ENCODE measurements around the gene OR52B6. TPM values are rescaled to one million over a fixed set of nuclear protein-coding genes. Genes with fewer than 3 reads are reported as not detected.

OR52B6 gene
- total RNA-seq, 2 donors from 2014 or later = not detected

- Histone ChIP-seq H3K36me3 (replicated peaks in 1 of 2; ENCODE audit: insufficient read depth in 1 of 2, low read depth in 2 of 2) (no peaks in the 10 kb centered on the region), H3K27me3 (no peaks in the 10 kb centered on the region), H3K4me1 (no peaks in the 10 kb centered on the region), H3K9me3 (no peaks in the 10 kb centered on the region), H3K27ac (no peak overlapping the region), H3K4me3 (no peak overlapping the region)
- TF ChIP-seq POLR2A (IDR thresholded peaks at IDR 0.05) (no peak), CTCF (IDR thresholded peaks at IDR 0.05) (no peak)
- ATAC-seq (no peak), DNase-seq (no peak)
- intact Hi-C loops (cut with DNase I) = no loop called here
- 63 to 82% methylated on average over 3 of the region's 3 CpGs for WGBS, 2 donors
Observed at GRCh38 chr11:5556596-5557188, 24.0 kb upstream of the OR52B6 start.

- H3K4me1 ChIP-seq = no peaks in the 10 kb centered on the region
- no peak overlapping the region for H3K4me3 ChIP-seq
- intact Hi-C loops (cut with DNase I) = no loop called here
- no peaks in the 10 kb centered on the region for H3K27me3 ChIP-seq
- DNase-seq (no peak), ATAC-seq (no peak)
- TF ChIP-seq CTCF (IDR thresholded peaks at IDR 0.05) (no peak), POLR2A (IDR thresholded peaks at IDR 0.05) (no peak)
- no peaks in the 10 kb centered on the region for H3K36me3 ChIP-seq (replicated peaks in 1 of 2; ENCODE audit: insufficient read depth in 1 of 2, low read depth in 2 of 2)
- no peak overlapping the region for H3K27ac ChIP-seq
- H3K9me3 ChIP-seq = no peaks in the 10 kb centered on the region
- 40 to 50% methylated on average over 3 of the region's 3 CpGs for WGBS, 2 donors
Observed at GRCh38 chr11:5557751-5558150, 22.9 kb upstream of the OR52B6 start.

GRCh38 chr11:5564259-5565019, 16.2 kb upstream of the OR52B6 start:
- Histone ChIP-seq H3K9me3 (no peaks in the 10 kb centered on the region), H3K27ac (no peak overlapping the region), H3K36me3 (replicated peaks in 1 of 2; ENCODE audit: insufficient read depth in 1 of 2, low read depth in 2 of 2) (no peaks in the 10 kb centered on the region), H3K27me3 (no peaks in the 10 kb centered on the region), H3K4me3 (no peak overlapping the region), H3K4me1 (no peaks in the 10 kb centered on the region)
- no peak for ATAC-seq
- intact Hi-C loops (cut with DNase I) = no loop called here
- DNase-seq = no peak
- 83 to 86% methylated on average over 1 of the region's 1 CpG for WGBS, 2 donors
- TF ChIP-seq POLR2A (IDR thresholded peaks at IDR 0.05) = no peak
- no peak for TF ChIP-seq CTCF (IDR thresholded peaks at IDR 0.05)

GRCh38 chr11:5574654-5575053, 6.0 kb upstream of the OR52B6 start:
- H3K27me3 ChIP-seq = no peaks in the 10 kb centered on the region
- ATAC-seq (no peak), DNase-seq (no peak)
- no peak overlapping the region for H3K27ac ChIP-seq
- TF ChIP-seq CTCF (IDR thresholded peaks at IDR 0.05) (no peak), POLR2A (IDR thresholded peaks at IDR 0.05) (no peak)
- no peak overlapping the region for H3K4me3 ChIP-seq
- 89% methylated on average over 2 of the region's 2 CpGs for WGBS, 2 donors
- H3K9me3 ChIP-seq = no peaks in the 10 kb centered on the region
- no peaks in the 10 kb centered on the region for H3K36me3 ChIP-seq (replicated peaks in 1 of 2; ENCODE audit: insufficient read depth in 1 of 2, low read depth in 2 of 2)
- intact Hi-C loops (cut with DNase I) = no loop called here
- no peaks in the 10 kb centered on the region for H3K4me1 ChIP-seq

- ATAC-seq (no peak), DNase-seq (no peak)
- WGBS, 2 donors = 70 to 71% methylated on average over 4 of the region's 4 CpGs
- H3K9me3 ChIP-seq = no peaks in the 10 kb centered on the region
- no peaks in the 10 kb centered on the region for H3K36me3 ChIP-seq (replicated peaks in 1 of 2; ENCODE audit: insufficient read depth in 1 of 2, low read depth in 2 of 2)
- no peaks in the 10 kb centered on the region for H3K4me1 ChIP-seq
- no peak overlapping the region for H3K4me3 ChIP-seq
- intact Hi-C loops (cut with DNase I) = no loop called here
- H3K27me3 ChIP-seq = no peaks in the 10 kb centered on the region
- H3K27ac ChIP-seq = no peak overlapping the region
- TF ChIP-seq CTCF (IDR thresholded peaks at IDR 0.05) (no peak), POLR2A (IDR thresholded peaks at IDR 0.05) (no peak)
Observed at GRCh38 chr11:5575152-5575551, 5.5 kb upstream of the OR52B6 start.

Measured in body of pancreas (tissue), 4 donors.